GM23248 (cell line): ENCODE data around the gene PCGF5.

Experiments used
- EZH2 ChIP-seq: fragments of 200-600 bp; sonication (generic); IDR thresholded peaks from 2 replicates; pipeline ENCODE4 v1.6.1; 2018; ENCODE audit warnings: antibody characterized with exemption, mild to moderate bottlenecking; ENCODE audit not compliant: insufficient read depth, poor library complexity, severe bottlenecking
- EZH2phosphoT487 ChIP-seq: fragments of 200-600 bp; sonication (generic); IDR thresholded peaks from 2 replicates; pipeline ENCODE4 v1.6.1; 2018; ENCODE audit warnings: antibody characterized with exemption, moderate library complexity, mild to moderate bottlenecking, low read depth; ENCODE audit not compliant: insufficient read depth

- no peak for TF ChIP-seq EZH2phosphoT487
- no peak for TF ChIP-seq EZH2
Measured at GRCh38 chr10:91210435-91210834, 10.0 kb upstream of the PCGF5 start.
